H1 (cell line): Measurements from ENCODE around the gene LGALS9. TPM values are rescaled to one million over a fixed set of nuclear protein-coding genes. Genes with fewer than 3 reads are reported as not detected.

ENCODE experiments used
- CTCF ChIA-PET: fragments of 300-600 bp; sonication (Branson Sonifier 250); formaldehyde crosslinking; loops from one replicate; lab custom pipeline; 2021; ENCODE audit not compliant: partially characterized antibody; lab: Charles Lee
- POLR2A ChIA-PET: fragments of 300-600 bp; sonication (Branson Sonifier 250); formaldehyde crosslinking; loops from one replicate; lab custom pipeline; 2021; ENCODE audit warnings: inconsistent platforms; ENCODE audit not compliant: partially characterized antibody; lab: Charles Lee
- DNase-seq, 2 experiments: peaks; one replicate each; pipeline versions ENCODE4 v3.0.0 to v3.0.0-alpha.2; 2010 to 2022; ENCODE audit warnings: low spot score in 2 of 2, low read depth in 1 of 2, mixed read lengths in 1 of 2
- FAIRE-seq: peaks from 2 replicates; lab custom pipeline; 2011; peaks lifted over from hg19 to GRCh38; lab: Jason Lieb, UNC
- H2AFZ ChIP-seq: 2 replicates; pipeline ENCODE4 v1.8.1; 2012; ENCODE audit warnings: low read length, inconsistent platforms
- H2AK5ac ChIP-seq: 2 replicates; pipeline ENCODE4 v1.6.1; 2013; ENCODE audit warnings: low read depth, low read length
- H2BK120ac ChIP-seq: replicated peaks from 2 replicates; pipeline ENCODE3; 2013; ENCODE audit warnings: low read depth, low read length, inconsistent platforms
- H2BK12ac ChIP-seq: 2 replicates; pipeline ENCODE4 v1.6.1; 2013; ENCODE audit warnings: low read depth, low read length
- H2BK15ac ChIP-seq: 2 replicates; pipeline ENCODE4 v1.6.1; 2013; ENCODE audit warnings: low read length
- H2BK20ac ChIP-seq: 2 replicates; pipeline ENCODE4 v1.6.1; 2013; ENCODE audit warnings: low read length
- H2BK5ac ChIP-seq: 2 replicates; pipeline ENCODE4 v1.6.1; 2013; ENCODE audit warnings: low read depth, low read length
- H3K14ac ChIP-seq: 2 replicates; pipeline ENCODE4 v1.6.1; 2013; ENCODE audit warnings: inconsistent platforms; ENCODE audit not compliant: insufficient read length
- H3K18ac ChIP-seq: 2 replicates; pipeline ENCODE4 v1.6.1; 2013; ENCODE audit warnings: low read length; ENCODE audit errors: extremely low read depth
- H3K23ac ChIP-seq: 2 replicates; pipeline ENCODE4 v1.6.1; 2013; ENCODE audit warnings: inconsistent platforms; ENCODE audit not compliant: insufficient read length
- H3K23me2 ChIP-seq: 2 replicates; pipeline ENCODE4 v1.6.1; 2013; ENCODE audit warnings: low read depth, low read length
- H3K27ac ChIP-seq: 2 replicates; pipeline ENCODE4 v1.6.1; 2011; ENCODE audit warnings: low read depth, low read length, inconsistent platforms
- H3K27me3 ChIP-seq, 4 experiments: replicated peaks in 1 of 4; 1 replicate in 1 of 4; 2 replicates in 3 of 4; pipeline versions ENCODE4 v1.6.1 to v1.8.1; 2011 to 2013; ENCODE audit warnings: low read length in 3 of 4, mild to moderate bottlenecking in 3 of 4, inconsistent platforms in 2 of 4, mixed read lengths in 2 of 4, moderate library complexity in 1 of 4; ENCODE audit not compliant: control insufficient read depth in 3 of 4, insufficient read depth in 3 of 4; ENCODE audit errors: extremely low read depth in 1 of 4
- H3K36me3 ChIP-seq, 4 experiments: 2 replicates each; pipeline versions ENCODE4 v1.6.1 to v1.8.1; 2011 to 2013; ENCODE audit warnings: mild to moderate bottlenecking in 4 of 4, low read length in 3 of 4, moderate library complexity in 2 of 4, control low read depth in 1 of 4, inconsistent platforms in 1 of 4; ENCODE audit not compliant: insufficient read depth in 4 of 4, control insufficient read depth in 2 of 4
- H3K4ac ChIP-seq: replicated peaks from 2 replicates; pipeline ENCODE3; 2013; ENCODE audit warnings: low read length, low read depth, mixed read lengths, inconsistent platforms; ENCODE audit not compliant: insufficient read length
- H3K4me1 ChIP-seq, 4 experiments: replicated peaks in 1 of 4; 1 replicate in 1 of 4; 2 replicates in 3 of 4; pipeline versions ENCODE4 v1.6.1 to v1.8.1; 2011 to 2013; ENCODE audit warnings: low read length in 3 of 4, inconsistent platforms in 2 of 4, mixed read lengths in 1 of 4; ENCODE audit not compliant: insufficient read depth in 4 of 4, control insufficient read depth in 3 of 4
- H3K4me2 ChIP-seq, 2 experiments: 2 replicates each; pipeline versions ENCODE4 v1.6.1 to v1.8.1; 2011 to 2013; ENCODE audit warnings: low read depth in 2 of 2, low read length in 2 of 2, control low read depth in 1 of 2, inconsistent platforms in 1 of 2, mild to moderate bottlenecking in 1 of 2; ENCODE audit not compliant: insufficient read depth in 1 of 2
- H3K4me3 ChIP-seq, 4 experiments: fragments of 200-600, 300-600 bp in 1 of 4; sonication (generic), shearing (Covaris generic), sonication (Bioruptor Twin) in 1 of 4; 2 replicates each; pipeline versions ENCODE4 v1.5.1 to v1.8.1; 2011 to 2016; ENCODE audit warnings: low read length in 4 of 4, low read depth in 3 of 4, control low read depth in 2 of 4, inconsistent platforms in 2 of 4, mild to moderate bottlenecking in 2 of 4, mixed read lengths in 1 of 4, moderate library complexity in 1 of 4; ENCODE audit not compliant: insufficient read depth in 2 of 4; ENCODE audit errors: extremely low read depth in 1 of 4
- H3K56ac ChIP-seq: replicated peaks from 2 replicates; pipeline ENCODE3; 2013; ENCODE audit warnings: low read depth, mild to moderate bottlenecking, mixed read lengths, low read length, inconsistent platforms; ENCODE audit not compliant: insufficient read length
- H3K79me1 ChIP-seq: 2 replicates; pipeline ENCODE4 v1.6.1; 2013; ENCODE audit warnings: low read depth, low read length, control low read depth
- H3K79me2 ChIP-seq, 2 experiments: 2 replicates each; pipeline versions ENCODE4 v1.6.1 to v1.8.1; 2012 to 2013; ENCODE audit warnings: low read length in 2 of 2, mild to moderate bottlenecking in 2 of 2, inconsistent platforms in 1 of 2; ENCODE audit not compliant: insufficient read depth in 2 of 2, control insufficient read depth in 1 of 2
- H3K9ac ChIP-seq, 4 experiments: replicated peaks in 1 of 4; 1 replicate in 1 of 4; 2 replicates in 3 of 4; pipeline versions ENCODE4 v1.6.1 to v1.8.1; 2011 to 2013; ENCODE audit warnings: low read depth in 3 of 4, low read length in 3 of 4, control low read depth in 2 of 4, mild to moderate bottlenecking in 2 of 4, moderate library complexity in 2 of 4, inconsistent platforms in 1 of 4; ENCODE audit errors: extremely low read depth in 1 of 4
- H3K9me3 ChIP-seq, 2 experiments: 2 replicates each; pipeline versions ENCODE4 v1.6.1 to v1.8.1; 2012 to 2013; ENCODE audit warnings: mild to moderate bottlenecking in 2 of 2, moderate library complexity in 2 of 2, control low read depth in 1 of 2, inconsistent platforms in 1 of 2, low read depth in 1 of 2, low read length in 1 of 2, mixed read lengths in 1 of 2; ENCODE audit not compliant: insufficient read depth in 2 of 2
- H4K20me1 ChIP-seq, 2 experiments: replicated peaks in 1 of 2; 2 replicates each; pipeline versions ENCODE3 to v1.8.1; 2011 to 2013; ENCODE audit warnings: inconsistent platforms in 2 of 2, low read length in 2 of 2, mild to moderate bottlenecking in 1 of 2; ENCODE audit not compliant: insufficient read depth in 2 of 2, control insufficient read depth in 1 of 2
- H4K5ac ChIP-seq: 2 replicates; pipeline ENCODE4 v1.6.1; 2013; ENCODE audit warnings: low read length, low read depth, mixed read lengths, inconsistent platforms; ENCODE audit not compliant: insufficient read length
- H4K8ac ChIP-seq: 2 replicates; pipeline ENCODE4 v1.8.0; 2013; ENCODE audit warnings: mild to moderate bottlenecking, moderate library complexity, low read length, inconsistent platforms; ENCODE audit not compliant: insufficient read depth; ENCODE audit errors: extremely low read depth
- H4K91ac ChIP-seq: replicated peaks from 2 replicates; pipeline ENCODE3; 2013; ENCODE audit warnings: low read length, mixed read lengths, inconsistent platforms; ENCODE audit not compliant: insufficient read length
- BCL11A ChIP-seq, 2 experiments: IDR thresholded peaks; one replicate each; pipeline ENCODE4 v1.6.1; 2011; ENCODE audit warnings: low read depth in 2 of 2, low read length in 2 of 2, mild to moderate bottlenecking in 2 of 2
- EZH2 ChIP-seq: fragments of 200-600 bp; sonication (generic); IDR thresholded peaks from 2 replicates; pipeline ENCODE4 v1.7.1; 2012; ENCODE audit warnings: low read depth, mild to moderate bottlenecking, moderate library complexity, low read length, inconsistent platforms; ENCODE audit not compliant: severe bottlenecking
- PHF8 ChIP-seq: fragments of 200-600 bp; sonication (generic); conservative IDR thresholded peaks from 2 replicates; pipeline ENCODE4 v1.7.1; 2012; ENCODE audit warnings: low read depth, mild to moderate bottlenecking, inconsistent platforms, low read length, moderate library complexity
- WGBS, 2 experiments: shearing (Covaris generic) in 1 of 2; methylation state at CpG; one replicate each; pipeline versions ENCODE4 v1.1.6 to v1.1.7; 2013 to 2015; ENCODE audit warnings: low lambda C conversion rate in 2 of 2, mixed read lengths in 2 of 2, inconsistent platforms in 1 of 2, low coverage in 1 of 2, missing lambda C conversion rate in 1 of 2; ENCODE audit not compliant: insufficient replicate concordance in 2 of 2, insufficient coverage in 1 of 2, insufficient read length in 1 of 2; ENCODE audit errors: extremely low coverage in 1 of 2, missing lambda C conversion rate in 1 of 2; 5-methylcytosine and 5-hydroxymethylcytosine counted together
- polyA plus RNA-seq, 7 experiments: library from polyadenylated mRNA; depleted of rRNA in 3 of 7; stranded (reverse) in 5 of 7; unstranded in 2 of 7; fragments of >200 nt in 5 of 7; fragments of 200-250 nt in 2 of 7; gene quantifications; 1 replicate in 5 of 7; 2 replicates in 1 of 7; 4 replicates in 1 of 7; pipeline versions ENCODE4 v1.2.1 to v1.2.3, GENCODE V29; 2011 to 2013; ENCODE audit warnings: missing spikeins in 2 of 7, mixed read lengths in 2 of 7
- total RNA-seq: library from RNA; stranded (reverse); fragmentation: NEBNext Ultra II Directional; extraction: Animal tissue kit (Norgen Biotek cat#: 25700); gene quantifications from 2 replicates; pipeline ENCODE4 v1.2.1, GENCODE V29; 2021
- TF ChIP-seq, protein P1 (sequence below): IDR thresholded peaks from 2 replicates; pipeline ENCODE4 v1.6.1; 2011; ENCODE audit warnings: low read depth, mild to moderate bottlenecking, low read length; ENCODE audit not compliant: insufficient read depth

Gene LGALS9
- total and polyA plus RNA-seq, 2 of the 8 experiments (the other 6 are each of a cell fraction or from before 2014, with no cell fraction given) = 0.95 to 1.7 TPM

DNA sequence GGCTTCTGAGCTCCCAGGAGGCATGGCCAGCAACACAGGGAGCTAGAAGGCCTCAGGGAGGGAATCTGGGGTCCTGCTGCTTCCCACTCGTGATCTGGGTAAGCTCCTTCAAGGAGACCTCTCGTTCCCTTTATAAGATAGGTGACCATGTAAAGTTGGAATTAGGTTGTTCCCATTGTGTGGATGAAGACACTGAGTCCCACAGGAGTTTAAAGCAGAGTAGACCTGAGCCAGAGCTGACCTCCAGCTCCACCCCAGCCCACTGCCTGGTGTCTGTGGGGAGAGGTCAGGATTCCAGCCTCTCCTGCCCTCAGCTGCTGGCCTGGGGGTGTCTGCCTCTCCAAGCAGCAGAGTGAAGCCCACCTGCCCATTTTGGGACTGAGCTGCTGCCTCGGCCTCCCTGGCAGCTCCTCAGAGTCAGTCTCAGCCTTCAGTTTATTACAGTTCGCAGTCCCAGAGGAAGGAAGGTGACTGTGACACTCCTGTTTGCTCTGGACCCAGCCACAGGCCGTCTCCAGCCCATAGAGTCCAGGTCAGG, 33.1 kb upstream of the LGALS9 start:
- Histone ChIP-seq H3K27me3 (no peaks in the 10 kb centered on the region), H4K8ac (no peak overlapping the region), H4K91ac (no peak overlapping the region), H3K9me3 (no peaks in the 10 kb centered on the region), H3K27ac (no peak overlapping the region; the same call in 1 of the 2 replicates), H3K23ac (no peak overlapping the region), H3K79me1 (no peaks in the 10 kb centered on the region), H3K36me3 (peaks cover 0 to 3% (median 0%) of the 10 kb centered on the region in 4 experiments; a peak in 2 of 8 replicates), H3K18ac (no peak overlapping the region), H3K14ac (no peak overlapping the region), H2BK12ac (no peak overlapping the region), H3K79me2 (no peaks in the 10 kb centered on the region), H2AFZ (no peak overlapping the region), H4K20me1 (peaks cover 0 to 3% of the 10 kb centered on the region in 2 experiments), H3K4me1 (no peaks in the 10 kb centered on the region; a peak in 1 of 7 replicates), H3K4me3 (no peak overlapping the region), H2BK5ac (no peak overlapping the region; the same call in 1 of the 2 replicates), H2BK120ac (no peak overlapping the region), H3K9ac (no peak overlapping the region), H2BK20ac (no peak overlapping the region), H3K4me2 (no peak overlapping the region), H2AK5ac (no peak overlapping the region), H2BK15ac (no peak overlapping the region), H4K5ac (no peak overlapping the region), H3K23me2 (no peaks in the 10 kb centered on the region), H3K4ac (no peak overlapping the region), H3K56ac (no peak overlapping the region)
- no peak for FAIRE-seq
- DNase-seq = no peak
- 89% methylated on average over 5 of the region's 5 CpGs; no CpG with 5 or more reads in 1 of the 2 experiments for WGBS, 2 experiments
- CTCF ChIA-PET = interaction anchor here (0.7 to 11.7 kb wide), 17 partner anchors 8 to 361 kb away, joined by 3 to 209 read pairs (median 6); partner anchors contain the start of gene KSR1
- TF ChIP-seq PHF8 = no peak
- TF ChIP-seq EZH2 = no peak
- TF ChIP-seq BCL11A (IDR thresholded peaks at IDR 0.05; ENCODE audit: low read depth in 2 of 2, low read length in 2 of 2) = no peak
- TF ChIP-seq, protein P1, sequence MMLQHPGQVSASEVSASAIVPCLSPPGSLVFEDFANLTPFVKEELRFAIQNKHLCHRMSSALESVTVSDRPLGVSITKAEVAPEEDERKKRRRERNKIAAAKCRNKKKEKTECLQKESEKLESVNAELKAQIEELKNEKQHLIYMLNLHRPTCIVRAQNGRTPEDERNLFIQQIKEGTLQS = no peak
- POLR2A ChIA-PET = no interaction called here
